Esophagus squamous epithelium (tissue), 4 donors: Measurements from ENCODE around the gene AGT.

Experiments used
- POLR2A ChIP-seq, 4 donors: fragments of 450-650 bp; IDR thresholded peaks; one replicate each; pipeline ENCODE4 v1.6.1; 2017; ENCODE audit warnings: antibody characterized with exemption in 4 of 4, mild to moderate bottlenecking in 4 of 4, moderate library complexity in 3 of 4
- TF ChIP-seq, protein P1 (sequence below), 6 experiments: fragments of 450-650 bp in 4 of 6; fragments of 200-600 bp in 2 of 6; sonication (generic) in 2 of 6; IDR thresholded peaks; one replicate each; pipeline ENCODE4 v1.5.1; 2016 to 2019; ENCODE audit warnings: antibody characterized with exemption in 6 of 6, mild to moderate bottlenecking in 4 of 6, moderate library complexity in 4 of 6

DNA sequence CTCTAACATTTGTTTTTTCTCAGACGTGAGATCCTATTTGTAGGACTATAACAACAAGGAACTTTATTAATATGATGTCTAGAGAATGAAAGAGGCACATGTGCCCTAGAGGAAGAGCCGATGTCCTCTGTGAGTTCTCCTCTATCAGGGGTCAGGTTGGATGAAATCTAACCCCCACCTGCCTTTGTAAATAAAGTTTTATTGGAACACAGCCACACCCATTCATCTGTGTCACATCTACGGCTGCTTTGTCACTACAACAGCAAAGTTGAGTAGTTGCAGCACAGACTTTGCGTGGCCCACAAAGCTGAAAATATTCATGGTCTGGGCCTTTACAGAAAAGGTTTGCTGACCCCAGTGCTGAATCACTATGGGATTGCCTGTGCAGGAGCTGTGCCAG is 32.7 kb upstream of the AGT start:
- TF ChIP-seq, protein P1, sequence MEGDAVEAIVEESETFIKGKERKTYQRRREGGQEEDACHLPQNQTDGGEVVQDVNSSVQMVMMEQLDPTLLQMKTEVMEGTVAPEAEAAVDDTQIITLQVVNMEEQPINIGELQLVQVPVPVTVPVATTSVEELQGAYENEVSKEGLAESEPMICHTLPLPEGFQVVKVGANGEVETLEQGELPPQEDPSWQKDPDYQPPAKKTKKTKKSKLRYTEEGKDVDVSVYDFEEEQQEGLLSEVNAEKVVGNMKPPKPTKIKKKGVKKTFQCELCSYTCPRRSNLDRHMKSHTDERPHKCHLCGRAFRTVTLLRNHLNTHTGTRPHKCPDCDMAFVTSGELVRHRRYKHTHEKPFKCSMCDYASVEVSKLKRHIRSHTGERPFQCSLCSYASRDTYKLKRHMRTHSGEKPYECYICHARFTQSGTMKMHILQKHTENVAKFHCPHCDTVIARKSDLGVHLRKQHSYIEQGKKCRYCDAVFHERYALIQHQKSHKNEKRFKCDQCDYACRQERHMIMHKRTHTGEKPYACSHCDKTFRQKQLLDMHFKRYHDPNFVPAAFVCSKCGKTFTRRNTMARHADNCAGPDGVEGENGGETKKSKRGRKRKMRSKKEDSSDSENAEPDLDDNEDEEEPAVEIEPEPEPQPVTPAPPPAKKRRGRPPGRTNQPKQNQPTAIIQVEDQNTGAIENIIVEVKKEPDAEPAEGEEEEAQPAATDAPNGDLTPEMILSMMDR (IDR thresholded peaks at IDR 0.05), result no peak
- no peak for TF ChIP-seq POLR2A (IDR thresholded peaks at IDR 0.05)
